Liver (tissue), 9 donors: ENCODE results near the gene SERPINA5. TPM values are rescaled to one million over a fixed set of nuclear protein-coding genes. Genes with fewer than 3 reads are reported as not detected.
A peak's percentile ranks its signal among the peaks of the same experiment; 100 is the strongest.

Experiments used
- DNase-seq: peaks from one replicate; pipeline ENCODE4 v3.0.0-alpha.2; 2017; ENCODE audit warnings: low spot score
- H3K27ac ChIP-seq, 2 donors: one replicate each; pipeline ENCODE4 v1.7.0; 2013; ENCODE audit warnings: inconsistent platforms in 2 of 2, low read length in 2 of 2, control low read depth in 1 of 2, low read depth in 1 of 2, mild to moderate bottlenecking in 1 of 2
- H3K27me3 ChIP-seq, 4 donors: one replicate each; pipeline versions ENCODE4 v1.6.1 to v1.7.0; 2013; ENCODE audit warnings: low read length in 3 of 4, inconsistent platforms in 1 of 4, mild to moderate bottlenecking in 1 of 4, moderate library complexity in 1 of 4; ENCODE audit not compliant: control insufficient read depth in 4 of 4, insufficient read depth in 4 of 4
- H3K36me3 ChIP-seq, 4 donors: one replicate each; pipeline versions ENCODE4 v1.6.1 to v1.7.0; 2013; ENCODE audit warnings: low read length in 3 of 4, mild to moderate bottlenecking in 3 of 4, low read depth in 1 of 4, moderate library complexity in 1 of 4; ENCODE audit not compliant: control insufficient read depth in 4 of 4, insufficient read depth in 3 of 4
- H3K4me1 ChIP-seq, 4 donors: one replicate each; pipeline versions ENCODE4 v1.6.1 to v1.7.0; 2013; ENCODE audit warnings: low read length in 3 of 4, mild to moderate bottlenecking in 3 of 4, moderate library complexity in 1 of 4; ENCODE audit not compliant: control insufficient read depth in 4 of 4, insufficient read depth in 4 of 4
- H3K4me3 ChIP-seq, 3 donors: one replicate each; pipeline versions ENCODE4 v1.6.1 to v1.7.0; 2013; ENCODE audit warnings: low read length in 3 of 3, control low read depth in 1 of 3, low read depth in 1 of 3, mild to moderate bottlenecking in 1 of 3
- H3K9ac ChIP-seq, 2 donors: one replicate each; pipeline ENCODE4 v1.7.0; 2013; ENCODE audit warnings: low read length in 2 of 2, mild to moderate bottlenecking in 2 of 2, moderate library complexity in 2 of 2, control low read depth in 1 of 2, low read depth in 1 of 2
- H3K9me3 ChIP-seq, 4 donors: one replicate each; pipeline versions ENCODE4 v1.6.1 to v1.7.0; 2013; ENCODE audit warnings: low read length in 3 of 4; ENCODE audit not compliant: control insufficient read depth in 4 of 4
- CTCF ChIP-seq: fragments of 150-350 bp; IDR thresholded peaks from 2 replicates; pipeline ENCODE4 v1.5.1; 2017; ENCODE audit warnings: improper control_type of control experiment, low read depth, low read length; ENCODE audit not compliant: missing input control
- FOXA1 ChIP-seq: IDR thresholded peaks from 2 replicates; pipeline ENCODE4 v1.6.1; 2016; ENCODE audit warnings: antibody characterized with exemption
- GABPA ChIP-seq, 2 donors: IDR thresholded peaks in 1 of 2; conservative IDR thresholded peaks in 1 of 2; 2 replicates each; pipeline ENCODE4 v1.6.1; 2016; ENCODE audit warnings: antibody characterized with exemption in 2 of 2, mild to moderate bottlenecking in 1 of 2, moderate library complexity in 1 of 2
- HNF4A ChIP-seq, 2 donors: conservative IDR thresholded peaks; 2 replicates each; pipeline ENCODE4 v1.6.1; 2016; ENCODE audit warnings: antibody characterized with exemption in 2 of 2, mild to moderate bottlenecking in 2 of 2
- RAD21 ChIP-seq, 2 donors: IDR thresholded peaks; 2 replicates each; pipeline ENCODE4 v1.6.1; 2016; ENCODE audit warnings: antibody characterized with exemption in 2 of 2, mild to moderate bottlenecking in 2 of 2
- REST ChIP-seq: IDR thresholded peaks from 2 replicates; pipeline ENCODE4 v1.6.1; 2016; ENCODE audit warnings: antibody characterized with exemption, mild to moderate bottlenecking
- RXRA ChIP-seq, 2 donors: IDR thresholded peaks; 2 replicates each; pipeline ENCODE4 v1.6.1; 2017 to 2018; ENCODE audit warnings: antibody characterized with exemption in 2 of 2, mild to moderate bottlenecking in 1 of 2
- SP1 ChIP-seq: IDR thresholded peaks from 2 replicates; pipeline ENCODE4 v1.6.1; 2018; ENCODE audit warnings: antibody characterized with exemption, mild to moderate bottlenecking
- ZBTB33 ChIP-seq: IDR thresholded peaks from 2 replicates; pipeline ENCODE4 v1.6.1; 2016; ENCODE audit warnings: antibody characterized with exemption
- WGBS: extraction: QIAGEN DNeasy Blood & Tissue Kit; methylation state at CpG from one replicate; pipeline ENCODE4 v1.1.7; 2013; 5-methylcytosine and 5-hydroxymethylcytosine counted together
- polyA plus RNA-seq, 2 donors: library from polyadenylated mRNA; stranded (reverse) in 1 of 2; unstranded in 1 of 2; fragments of 200-250 nt in 1 of 2; fragments of >200 nt in 1 of 2; fragmentation: Nextera tagmentation in 1 of 2; extraction: Ambion mirVana in 1 of 2; gene quantifications; one replicate each; pipeline versions ENCODE4 v1.2.1 to v1.2.3, GENCODE V29; 2013 to 2015
- total RNA-seq, 2 donors: library from RNA; depleted of rRNA; stranded (reverse); fragments of >200 nt; gene quantifications; one replicate each; pipeline ENCODE4 v1.2.3, GENCODE V29; 2014
- donor health status: healthy.
- donor health status: healthy.
- donor health status: healthy.
- donor health status: healthy.
- donor health status: healthy.

SERPINA5 gene
- total and polyA plus RNA-seq, 4 donors = 37.0 to 250 (median 84.0) TPM

- Histone ChIP-seq H3K4me1 (peaks cover 6 to 17% (median 16%) of the 10 kb centered on the region in 4 donors), H3K9ac (no peak overlapping the region), H3K4me3 (no peak overlapping the region), H3K27ac (no peak overlapping the region), H3K27me3 (no peaks in the 10 kb centered on the region), H3K36me3 (no peaks in the 10 kb centered on the region), H3K9me3 (peaks cover 0 to 5% (median 2%) of the 10 kb centered on the region in 4 donors)
- peak; percentile 38 for DNase-seq
- TF ChIP-seq FOXA1 = no peak
- TF ChIP-seq RAD21 (IDR thresholded peaks at IDR 0.05) = peak in 1 of 2 donors; percentile 34
- TF ChIP-seq HNF4A (conservative IDR thresholded peaks at IDR 0.05) = peak; percentile 76 to 86
- no peak for TF ChIP-seq ZBTB33
- peak; percentile 29 to 47 for TF ChIP-seq RXRA (IDR thresholded peaks at IDR 0.05)
- peak; percentile 38 for TF ChIP-seq SP1
- WGBS = 55% methylated on average over 14 of the region's 14 CpGs
These were observed 32.9 kb upstream of the SERPINA5 start for GRCh38 chr14:94548131-94548998.

GRCh38 chr14:94548999-94549985 is 31.9 kb upstream of the SERPINA5 start:
- Histone ChIP-seq H3K4me3 (no peak overlapping the region), H3K36me3 (no peaks in the 10 kb centered on the region), H3K27me3 (no peaks in the 10 kb centered on the region), H3K4me1 (peaks cover 6 to 17% (median 16%) of the 10 kb centered on the region in 4 donors), H3K27ac (no peak overlapping the region), H3K9ac (no peak overlapping the region), H3K9me3 (peaks cover 0 to 5% (median 2%) of the 10 kb centered on the region in 4 donors)
- DNase-seq = peak; percentile 81
- TF ChIP-seq GABPA (IDR thresholded peaks at IDR 0.05 in 1 of 2, conservative IDR thresholded peaks at IDR 0.05 in 1 of 2) = no peak
- no peak for TF ChIP-seq SP1
- peak; percentile 69 to 79 for TF ChIP-seq RAD21 (IDR thresholded peaks at IDR 0.05)
- TF ChIP-seq REST = no peak
- peak; percentile 80 for TF ChIP-seq CTCF
- 31% methylated on average over 24 of the region's 24 CpGs for WGBS
